GM19035 (cell line): ENCODE data around the gene WDFY3.

Experiments
- ATAC-seq: cut with Tn5 transposase; IDR thresholded peaks from one replicate; pipeline ENCODE4 v1.9.1; 2021; ENCODE audit not compliant: unreplicated experiment

WDFY3 gene

GRCh38 chr4:84948056-84948455 lies 18.4 kb downstream of the WDFY3 start:
- ATAC-seq, result no peak

- no peak for ATAC-seq
Observed at GRCh38 chr4:84944947-84945346, 21.5 kb downstream of the WDFY3 start.

- ATAC-seq, result no peak
Observed at GRCh38 chr4:84940960-84941359, 25.5 kb downstream of the WDFY3 start.

GRCh38 chr4:84939113-84939512 lies 27.4 kb downstream of the WDFY3 start:
- ATAC-seq, result no peak

- ATAC-seq, result no peak
Observed at GRCh38 chr4:84938316-84938715, 28.2 kb downstream of the WDFY3 start.

GRCh38 chr4:84937381-84937977 lies 29.0 kb downstream of the WDFY3 start:
- no peak for ATAC-seq

GRCh38 chr4:84936123-84936522 lies 30.4 kb downstream of the WDFY3 start:
- ATAC-seq, result no peak

- ATAC-seq, result no peak
Observed at GRCh38 chr4:84932462-84932861, 34.0 kb downstream of the WDFY3 start.

- ATAC-seq, result no peak
Observed at GRCh38 chr4:84931961-84932360, 34.5 kb downstream of the WDFY3 start.

- ATAC-seq, result no peak
Observed at GRCh38 chr4:84931274-84931673, 35.2 kb downstream of the WDFY3 start.

GRCh38 chr4:84928089-84928488 lies 38.4 kb downstream of the WDFY3 start:
- no peak for ATAC-seq

- ATAC-seq, result no peak
Observed at GRCh38 chr4:84927428-84927827, 39.1 kb downstream of the WDFY3 start.

- no peak for ATAC-seq
Observed at GRCh38 chr4:84925558-84925957, 40.9 kb downstream of the WDFY3 start.

- no peak for ATAC-seq
Observed at GRCh38 chr4:84924434-84924833, 42.1 kb downstream of the WDFY3 start.

GRCh38 chr4:84920617-84921016 lies 45.9 kb downstream of the WDFY3 start:
- no peak for ATAC-seq

GRCh38 chr4:84917869-84918600 lies 48.5 kb downstream of the WDFY3 start:
- ATAC-seq, result no peak

GRCh38 chr4:84917086-84917821 lies 49.2 kb downstream of the WDFY3 start:
- no peak for ATAC-seq

GRCh38 chr4:84916227-84916626 lies 50.3 kb downstream of the WDFY3 start:
- no peak for ATAC-seq

- no peak for ATAC-seq
Observed at GRCh38 chr4:84915396-84915780, 51.1 kb downstream of the WDFY3 start.

- no peak for ATAC-seq
Observed at GRCh38 chr4:84914686-84915395, 51.6 kb downstream of the WDFY3 start.

- no peak for ATAC-seq
Observed at GRCh38 chr4:84913176-84913575, 53.3 kb downstream of the WDFY3 start.

GRCh38 chr4:84912741-84913140 lies 53.7 kb downstream of the WDFY3 start:
- no peak for ATAC-seq
